Stimulated activated CD4-positive, alpha-beta T cell treated with anti-CD3 and anti-CD28 coated beads, Interleukin-1b, Interleukin-23, amount 100 ng/mL, for 1 hour (primary cell): ENCODE measurements around the gene HERC2.
"Not testable (repeated sequence)": the region's sequence is repeated elsewhere in the genome, so short reads cannot be mapped to it uniquely, and the experiment has no call there.

ENCODE experiments used
- DNase-seq, 2 donors: peaks; one replicate each; pipeline ENCODE4 v3.0.0-alpha.2; 2020; ENCODE audit warnings: low read depth in 2 of 2

Gene HERC2

DNA sequence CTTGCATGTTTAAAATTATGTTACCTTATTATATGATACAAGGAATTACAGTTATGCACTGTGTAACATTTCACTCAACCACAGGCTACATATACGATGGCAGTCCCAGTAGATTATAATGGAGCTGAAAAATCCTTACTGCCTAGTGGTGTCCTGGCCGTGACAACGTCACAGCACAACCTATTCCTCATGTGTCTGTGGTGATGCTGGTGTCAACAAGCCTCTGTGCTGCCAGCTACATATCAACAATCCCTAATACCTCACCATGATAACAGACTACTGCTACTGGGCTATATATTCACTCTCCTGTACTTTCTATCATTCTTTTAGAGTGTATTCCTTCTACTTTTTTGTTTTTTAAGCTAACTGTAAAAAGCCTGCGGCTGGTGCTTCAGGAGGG is 142.7 kb downstream of the HERC2 start:
- DNase-seq = no peak

DNA sequence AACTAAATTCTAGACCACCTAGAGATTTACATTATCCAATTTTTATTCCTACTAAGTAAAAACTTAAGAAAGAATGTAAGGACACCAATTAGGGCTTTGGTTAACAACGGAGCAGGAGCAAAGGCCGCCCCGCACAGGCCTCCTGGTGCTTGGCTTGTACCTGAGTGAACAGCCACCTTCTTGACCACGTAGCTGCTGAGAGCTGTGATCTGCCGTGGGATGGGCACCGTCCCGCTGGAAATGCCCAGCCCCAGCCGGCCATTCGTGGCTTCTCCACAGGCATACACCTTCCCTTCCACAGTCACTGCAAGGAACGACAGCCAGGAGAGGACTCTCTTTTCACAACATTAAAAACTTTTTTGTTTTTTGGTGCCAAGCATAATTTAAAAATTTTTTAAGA is 143.3 kb downstream of the HERC2 start:
- no peak for DNase-seq

DNA sequence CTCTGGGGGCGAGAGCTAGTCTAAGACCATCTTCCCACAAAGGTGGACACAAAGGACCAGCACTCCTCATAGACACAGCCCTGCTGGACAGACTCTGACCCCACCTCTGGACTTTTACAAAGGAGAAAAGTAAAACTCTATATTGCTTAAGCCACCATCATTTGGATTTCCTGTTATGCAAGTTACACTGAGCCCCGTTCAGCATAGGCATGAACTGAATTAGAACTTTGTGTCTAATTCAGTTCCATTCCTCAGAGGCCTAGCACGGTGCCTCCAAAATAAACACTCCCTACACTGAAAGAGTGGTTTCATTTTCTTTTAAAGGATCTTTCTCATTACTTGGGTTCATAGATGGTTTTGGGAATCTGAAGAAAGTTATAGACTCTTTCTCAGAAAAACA is 143.7 kb downstream of the HERC2 start:
- DNase-seq = no peak

GRCh38 chr15:28169366-28169765 is 152.6 kb downstream of the HERC2 start:
- DNase-seq = no peak

- DNase-seq = not testable (repeated sequence)
Observed at GRCh38 chr15:28168405-28169121, 153.4 kb downstream of the HERC2 start.

DNA sequence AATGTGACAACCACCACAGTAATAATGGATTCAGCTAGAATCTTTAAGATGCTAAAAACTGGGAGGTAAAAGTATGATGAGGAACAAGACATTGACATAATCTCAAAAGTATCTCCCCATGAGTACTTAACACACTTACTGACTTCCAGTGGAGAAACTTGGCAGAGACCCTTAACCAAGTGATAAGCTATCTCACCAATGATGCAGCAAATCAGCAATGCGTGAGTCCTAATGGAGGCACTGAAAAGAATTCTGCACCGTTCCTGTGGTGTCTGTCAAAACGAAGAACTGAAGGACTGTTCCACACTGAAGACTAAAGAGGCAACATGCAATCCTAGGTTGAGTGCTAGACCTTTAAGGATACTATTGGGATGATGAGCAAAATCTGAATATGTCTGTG is 154.9 kb downstream of the HERC2 start:
- DNase-seq = no peak

DNA sequence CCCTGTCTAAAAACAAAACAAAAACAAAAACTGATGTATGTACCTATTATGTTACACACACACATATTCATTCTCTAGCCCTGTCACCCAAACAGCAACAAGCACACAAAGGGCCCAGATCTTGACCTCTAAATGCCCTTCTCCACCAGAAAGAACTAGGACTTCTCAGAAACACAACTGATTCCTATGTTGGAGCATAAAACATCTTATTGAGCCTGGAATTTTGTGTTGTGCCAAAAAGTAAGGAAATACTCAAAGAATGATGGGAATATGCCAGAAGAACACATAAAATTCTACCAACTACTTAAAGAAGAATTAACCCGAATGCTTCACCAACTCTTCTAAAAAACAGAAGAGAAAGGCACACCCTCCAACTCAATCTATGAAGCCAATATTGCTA is 156.2 kb downstream of the HERC2 start:
- no peak for DNase-seq

- no peak for DNase-seq
Observed at GRCh38 chr15:28164876-28165275, 157.1 kb downstream of the HERC2 start.

DNA sequence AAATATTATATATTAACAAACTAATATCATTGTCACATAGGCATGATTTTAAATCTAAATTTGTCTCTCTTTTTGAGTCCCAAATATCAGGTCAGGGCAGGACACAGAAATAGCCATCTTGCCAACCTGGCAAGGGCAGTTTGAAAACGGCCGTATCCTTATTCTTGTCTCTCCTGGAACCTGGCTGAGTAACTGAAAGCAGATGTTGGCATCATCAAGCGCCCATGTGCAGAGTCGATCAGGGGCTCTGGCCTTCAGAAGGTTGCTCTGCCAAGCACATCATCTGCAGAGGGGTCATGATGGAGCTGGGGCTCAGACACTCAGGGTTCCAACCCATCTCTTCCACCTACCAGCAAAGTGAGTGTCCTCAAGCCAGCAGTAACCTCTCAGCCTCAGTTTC is 167.7 kb downstream of the HERC2 start:
- DNase-seq = no peak

DNA sequence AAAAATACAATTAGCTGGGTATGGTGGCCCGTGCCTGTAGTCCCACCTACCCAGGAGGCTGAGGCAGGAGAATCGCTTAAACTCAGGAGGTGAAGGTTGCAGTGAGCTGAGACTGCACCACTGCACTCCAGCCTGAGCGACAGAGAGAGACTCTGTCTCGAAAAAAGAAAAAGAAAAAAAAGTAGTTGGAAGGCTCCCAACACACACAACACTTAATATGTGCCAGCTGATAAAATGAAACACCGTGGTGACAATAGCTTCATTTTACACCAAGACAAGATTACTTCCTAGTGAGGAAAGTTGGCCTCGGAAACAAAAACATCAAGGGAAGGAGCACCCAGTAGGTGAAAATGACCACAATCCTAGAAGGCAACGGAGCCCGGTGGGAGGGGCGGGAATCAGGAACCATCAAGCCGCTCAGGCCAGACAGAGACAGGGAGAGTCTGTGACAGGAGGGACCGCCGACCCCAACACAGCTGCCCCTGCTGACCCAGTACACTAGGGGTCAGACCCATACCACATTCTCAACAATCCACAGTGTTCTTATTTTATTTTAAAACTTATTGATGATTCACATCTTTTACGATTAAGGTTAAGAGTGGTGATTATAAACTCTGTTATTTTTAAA is 168.4 kb downstream of the HERC2 start:
- no peak for DNase-seq

GRCh38 chr15:28152538-28152923 is 169.4 kb downstream of the HERC2 start:
- DNase-seq = not testable (repeated sequence)

DNA sequence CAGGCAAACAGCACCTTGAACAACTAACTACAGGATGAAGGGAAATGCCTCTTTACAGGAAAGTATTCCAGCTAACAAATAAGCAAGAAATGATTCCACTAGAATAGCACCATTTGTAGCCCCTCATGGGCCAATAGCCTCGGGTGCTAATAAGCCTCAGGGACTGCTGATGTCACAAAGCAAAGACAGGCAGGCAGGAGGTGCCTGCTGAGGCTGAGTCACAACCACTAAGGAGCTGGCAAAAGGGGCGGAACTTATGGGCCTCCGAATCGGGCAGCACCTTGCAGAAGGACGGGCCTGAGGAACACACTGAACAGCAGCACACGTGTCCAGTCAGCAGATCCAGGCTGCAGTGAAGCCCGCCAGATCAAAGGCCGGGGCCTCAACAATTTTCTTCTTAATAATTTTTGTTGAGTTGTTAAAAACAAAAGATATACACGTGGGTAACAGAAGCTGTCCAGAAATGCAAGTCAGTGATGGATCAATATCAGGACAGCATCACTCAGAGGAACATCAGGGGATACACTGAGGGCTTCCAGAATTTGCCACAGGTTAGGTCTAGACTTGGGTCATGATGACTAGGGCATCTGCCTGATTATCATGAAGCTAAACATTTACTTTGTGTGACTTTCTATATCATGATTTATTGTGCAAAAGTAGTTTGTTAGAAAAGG is 170.0 kb downstream of the HERC2 start:
- DNase-seq = not testable (repeated sequence)

GRCh38 chr15:28147801-28148200 is 174.2 kb downstream of the HERC2 start:
- DNase-seq = no peak

GRCh38 chr15:28145419-28145818 is 176.6 kb downstream of the HERC2 start:
- not testable (repeated sequence) for DNase-seq

DNA sequence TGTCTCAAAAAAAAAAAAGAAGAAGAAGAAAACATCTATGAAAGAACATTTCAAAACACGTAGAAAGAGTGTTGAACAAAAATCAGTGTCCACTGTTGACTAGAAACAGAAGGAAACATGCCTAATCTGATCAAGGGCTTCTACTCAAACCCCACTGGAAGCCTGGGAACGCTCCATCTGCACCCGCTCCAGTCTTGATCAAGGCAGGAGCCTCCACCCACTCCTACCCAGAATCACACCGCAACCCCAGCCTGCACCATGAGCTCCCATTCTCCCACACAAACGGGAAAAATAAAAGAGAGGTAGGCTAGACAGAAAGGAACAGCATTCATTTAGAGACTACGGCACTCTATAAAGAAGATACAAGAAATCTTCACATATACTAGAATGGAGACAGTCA is 181.9 kb downstream of the HERC2 start:
- DNase-seq = no peak

- DNase-seq = not testable (repeated sequence)
Observed at GRCh38 chr15:28137408-28138039, 184.5 kb downstream of the HERC2 start.

GRCh38 chr15:28136236-28136904 is 185.6 kb downstream of the HERC2 start:
- DNase-seq = not testable (repeated sequence)

DNA sequence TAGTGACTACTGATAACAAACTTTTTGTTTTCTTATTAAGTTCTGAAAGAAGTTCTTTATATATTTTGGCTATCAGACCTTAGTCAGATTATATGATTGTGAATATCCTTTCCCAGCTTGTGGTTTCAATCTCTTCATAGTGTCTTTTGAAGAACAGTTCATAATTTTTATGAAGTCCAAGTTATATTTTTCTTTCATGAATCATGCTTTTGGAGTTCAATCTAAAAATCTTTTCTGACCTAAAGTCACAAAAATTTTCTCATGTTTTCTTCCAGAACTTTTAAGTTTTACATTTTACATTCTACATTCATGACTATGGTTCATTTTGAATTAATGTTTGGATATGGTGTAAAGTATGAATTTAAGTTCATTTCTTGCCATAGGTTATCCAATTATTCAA is 188.7 kb downstream of the HERC2 start:
- no peak for DNase-seq

DNA sequence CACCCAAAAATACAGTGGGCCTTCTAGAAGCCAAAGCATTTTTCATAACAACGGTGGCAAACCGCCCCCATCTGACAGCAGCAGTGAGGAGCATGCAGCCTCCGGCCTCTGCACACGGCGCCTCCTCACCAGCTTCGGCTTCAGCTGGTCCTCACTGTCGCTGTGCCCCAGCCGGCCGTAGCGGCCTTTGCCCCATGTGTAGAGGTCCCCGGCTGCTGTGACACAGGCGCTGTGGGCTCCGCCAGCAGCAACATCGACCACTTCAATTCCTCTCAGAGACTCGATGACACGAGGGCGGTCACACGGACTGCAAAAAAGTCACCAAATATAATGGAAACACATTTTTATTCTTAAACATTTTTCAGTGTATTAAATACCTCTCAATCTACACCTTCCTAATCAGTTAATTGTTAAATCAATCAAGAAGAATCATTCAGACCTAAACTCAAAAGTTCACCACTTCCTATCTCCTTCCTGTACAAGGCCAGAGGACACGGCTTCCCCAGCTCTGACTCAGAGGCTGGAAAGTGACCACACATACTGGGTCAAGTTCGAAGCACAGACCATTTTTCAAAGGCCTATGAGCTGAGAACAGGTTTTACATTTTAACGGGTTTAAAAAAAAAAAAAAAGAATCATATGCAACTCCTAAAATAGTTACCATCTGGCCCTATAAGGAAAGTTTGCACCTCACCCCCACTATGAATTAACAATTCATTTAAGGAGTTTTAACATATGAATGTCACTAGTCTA is 189.3 kb downstream of the HERC2 start:
- DNase-seq = no peak

- DNase-seq = no peak
Observed at GRCh38 chr15:28131946-28132345, 190.0 kb downstream of the HERC2 start.

DNA sequence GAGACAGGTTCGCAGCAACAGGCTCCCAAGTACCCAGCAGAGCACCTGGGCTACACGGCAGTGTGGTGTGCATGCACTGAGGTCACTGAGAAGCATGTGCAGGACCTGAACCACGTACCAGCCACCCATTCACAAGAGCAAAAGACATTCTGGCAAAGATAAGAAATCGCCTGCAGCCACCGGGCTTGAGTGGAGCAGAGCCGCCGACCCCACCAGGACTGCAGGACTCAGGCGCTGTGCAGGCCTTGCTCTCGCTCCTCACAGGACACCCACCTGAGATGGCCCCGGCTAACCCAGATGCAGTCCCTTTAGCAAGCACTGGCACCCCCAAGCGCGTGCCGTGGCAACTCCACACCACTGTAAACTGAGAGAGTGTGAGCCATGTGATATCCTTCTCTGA is 190.6 kb downstream of the HERC2 start:
- DNase-seq = no peak
